Glutamatergic neuron (in vitro differentiated cells): ENCODE results near the gene KRT37. TPM values are rescaled to one million over a fixed set of nuclear protein-coding genes. Genes with fewer than 3 reads are reported as not detected.

ENCODE experiments used
- DNase-seq: peaks from one replicate; pipeline ENCODE4 v3.0.0; 2022
- H3K27ac Mint-ChIP-seq: one replicate; pipeline ENCODE4 v1.8.0; 2020; ENCODE audit warnings: mild to moderate bottlenecking, mixed read lengths, inconsistent platforms; ENCODE audit not compliant: unreplicated experiment
- H3K27me3 Mint-ChIP-seq: one replicate; pipeline ENCODE4 v1.8.0; 2020; ENCODE audit warnings: mild to moderate bottlenecking, moderate library complexity, mixed read lengths, inconsistent platforms; ENCODE audit not compliant: unreplicated experiment
- H3K36me3 Mint-ChIP-seq: one replicate; pipeline ENCODE4 v1.8.0; 2020; ENCODE audit warnings: mild to moderate bottlenecking, mixed read lengths, inconsistent platforms; ENCODE audit not compliant: unreplicated experiment
- H3K4me1 Mint-ChIP-seq: one replicate; pipeline ENCODE4 v1.8.0; 2020; ENCODE audit warnings: mild to moderate bottlenecking, low read depth, mixed read lengths, inconsistent platforms; ENCODE audit not compliant: unreplicated experiment
- H3K4me3 Mint-ChIP-seq: one replicate; pipeline ENCODE4 v1.8.0; 2020; ENCODE audit warnings: mild to moderate bottlenecking, mixed read lengths, inconsistent platforms; ENCODE audit not compliant: unreplicated experiment
- H3K9me3 Mint-ChIP-seq: one replicate; pipeline ENCODE4 v1.8.0; 2020; ENCODE audit warnings: mild to moderate bottlenecking, moderate library complexity, mixed read lengths, inconsistent platforms; ENCODE audit not compliant: unreplicated experiment
- total RNA-seq: library from RNA; stranded (reverse); fragmentation: NEBNext Ultra II Directional; extraction: Animal tissue kit (Norgen Biotek cat#: 25700); gene quantifications from one replicate; pipeline ENCODE4 v1.2.1, GENCODE V29; 2021; ENCODE audit not compliant: unreplicated experiment
- TF ChIP-seq, protein P1 (sequence below): fragments of 200-600 bp; sonication (generic); IDR thresholded peaks from one replicate; pipeline ENCODE4 v1.5.0; 2021; ENCODE audit not compliant: partially characterized antibody, unreplicated experiment

The KRT37 gene
- total RNA-seq, 1 donor from 2014 or later = not detected

DNA sequence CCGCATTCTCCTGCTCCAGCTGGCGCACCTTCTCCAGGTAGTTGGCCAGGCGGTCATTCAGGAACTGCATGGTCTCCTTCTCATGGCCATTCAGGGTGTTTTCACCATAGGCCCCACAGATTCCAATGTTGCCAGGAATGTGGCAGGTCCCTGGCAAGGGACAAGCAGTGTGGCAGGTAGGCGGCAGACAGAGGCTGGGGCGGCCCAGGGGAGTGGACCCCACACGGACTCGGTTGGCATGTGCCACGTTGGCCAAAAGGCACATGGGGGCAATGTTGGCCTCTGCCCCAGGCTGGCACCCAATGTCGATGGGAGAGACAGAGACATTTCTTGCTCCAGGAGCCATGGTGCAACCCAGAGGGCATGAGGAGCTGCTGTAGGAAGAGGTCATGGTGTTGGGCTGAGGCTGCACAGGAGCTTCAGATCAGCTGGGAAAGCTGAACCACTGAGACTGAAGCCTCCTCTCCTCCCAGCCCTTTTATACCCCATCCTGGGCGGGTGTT, 16.2 kb upstream of the KRT37 start, which contains the start of gene KRT38:
Gene KRT38 (minus strand): TSS at position 453 of the 503 bp plus-strand sequence. CDS start 62 bp downstream, at position 391.
- H3K27me3 Mint-ChIP-seq = no peaks in the 10 kb centered on the region
- no peak for DNase-seq
- TF ChIP-seq, protein P1, sequence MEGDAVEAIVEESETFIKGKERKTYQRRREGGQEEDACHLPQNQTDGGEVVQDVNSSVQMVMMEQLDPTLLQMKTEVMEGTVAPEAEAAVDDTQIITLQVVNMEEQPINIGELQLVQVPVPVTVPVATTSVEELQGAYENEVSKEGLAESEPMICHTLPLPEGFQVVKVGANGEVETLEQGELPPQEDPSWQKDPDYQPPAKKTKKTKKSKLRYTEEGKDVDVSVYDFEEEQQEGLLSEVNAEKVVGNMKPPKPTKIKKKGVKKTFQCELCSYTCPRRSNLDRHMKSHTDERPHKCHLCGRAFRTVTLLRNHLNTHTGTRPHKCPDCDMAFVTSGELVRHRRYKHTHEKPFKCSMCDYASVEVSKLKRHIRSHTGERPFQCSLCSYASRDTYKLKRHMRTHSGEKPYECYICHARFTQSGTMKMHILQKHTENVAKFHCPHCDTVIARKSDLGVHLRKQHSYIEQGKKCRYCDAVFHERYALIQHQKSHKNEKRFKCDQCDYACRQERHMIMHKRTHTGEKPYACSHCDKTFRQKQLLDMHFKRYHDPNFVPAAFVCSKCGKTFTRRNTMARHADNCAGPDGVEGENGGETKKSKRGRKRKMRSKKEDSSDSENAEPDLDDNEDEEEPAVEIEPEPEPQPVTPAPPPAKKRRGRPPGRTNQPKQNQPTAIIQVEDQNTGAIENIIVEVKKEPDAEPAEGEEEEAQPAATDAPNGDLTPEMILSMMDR = no peak
- no peak within 1 kb of the TSS for H3K27ac Mint-ChIP-seq
- no peaks in the 10 kb centered on the region for H3K9me3 Mint-ChIP-seq
- H3K4me3 Mint-ChIP-seq = no peak within 1 kb of the TSS
- no peaks in the 10 kb centered on the region for H3K4me1 Mint-ChIP-seq
- H3K36me3 Mint-ChIP-seq = no peaks in the 10 kb centered on the region

DNA sequence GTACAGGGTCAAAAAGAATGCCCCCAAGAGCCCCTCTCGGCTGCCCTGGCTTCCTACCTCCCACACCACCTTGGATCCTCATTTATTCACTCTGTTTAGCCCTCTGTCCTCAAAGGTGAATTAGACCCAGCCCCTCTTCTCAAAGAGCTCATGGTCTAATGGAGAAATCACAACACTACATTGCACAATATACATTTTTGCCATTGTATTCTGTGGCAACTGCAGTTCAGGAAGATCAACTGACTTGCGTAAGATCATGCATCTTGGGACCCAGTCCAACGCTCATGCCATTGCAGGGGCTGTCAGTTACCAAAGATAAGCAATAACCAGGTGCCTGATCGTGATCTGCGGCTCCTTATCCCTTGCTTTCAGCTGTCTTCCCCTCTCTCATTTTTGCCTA, 15.0 kb upstream of the KRT37 start:
- Mint-ChIP-seq H3K36me3 (no peaks in the 10 kb centered on the region), H3K27me3 (no peaks in the 10 kb centered on the region), H3K9me3 (no peaks in the 10 kb centered on the region), H3K4me1 (no peaks in the 10 kb centered on the region), H3K27ac (no peak overlapping the region), H3K4me3 (no peak overlapping the region)
- DNase-seq = no peak
- TF ChIP-seq, protein P1 = no peak

DNA sequence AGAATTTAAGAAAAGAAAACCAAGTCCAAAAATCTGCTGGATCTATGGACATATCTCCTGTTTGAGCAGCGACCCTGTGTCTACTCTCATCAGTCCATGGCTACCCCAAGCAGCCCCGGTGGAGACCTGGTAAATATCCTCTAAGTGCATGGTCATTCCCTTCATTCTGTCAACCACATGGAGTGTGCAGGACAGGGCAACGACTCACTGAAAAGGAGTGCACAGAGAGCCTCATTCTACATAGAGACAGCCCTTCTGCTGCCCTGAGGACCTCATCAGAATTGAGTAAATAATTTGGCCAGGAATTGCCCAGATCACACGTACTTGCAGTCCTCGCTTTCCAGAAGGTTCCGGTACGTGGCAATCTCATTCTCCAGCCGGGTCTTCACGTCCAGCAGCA, 13.4 kb upstream of the KRT37 start:
- no peaks in the 10 kb centered on the region for H3K36me3 Mint-ChIP-seq
- H3K9me3 Mint-ChIP-seq = no peaks in the 10 kb centered on the region
- no peak overlapping the region for H3K27ac Mint-ChIP-seq
- no peak overlapping the region for H3K4me3 Mint-ChIP-seq
- H3K27me3 Mint-ChIP-seq = no peaks in the 10 kb centered on the region
- TF ChIP-seq, protein P1 = no peak
- H3K4me1 Mint-ChIP-seq = no peaks in the 10 kb centered on the region
- DNase-seq = no peak

DNA sequence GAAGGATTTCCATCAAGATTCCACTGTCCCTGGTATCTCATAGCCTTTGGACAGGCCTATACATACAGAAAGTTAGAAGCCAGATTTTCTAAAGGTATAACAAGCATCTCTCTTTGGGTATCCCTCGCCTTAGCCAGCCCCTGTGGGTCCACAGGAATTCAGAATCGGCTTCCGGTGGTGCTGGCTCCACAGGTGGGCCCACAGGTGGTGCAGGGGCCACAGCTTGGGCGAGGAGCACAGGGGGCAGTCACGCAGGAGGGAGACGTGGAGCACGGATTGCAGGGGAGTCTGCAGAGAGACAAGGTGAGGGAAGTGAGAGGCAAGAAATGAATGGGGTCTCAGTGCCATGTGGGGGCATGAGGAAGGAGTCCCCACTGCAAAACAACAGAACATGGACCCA, 12.9 kb upstream of the KRT37 start:
- Mint-ChIP-seq H3K4me1 (no peaks in the 10 kb centered on the region), H3K27me3 (no peaks in the 10 kb centered on the region), H3K9me3 (no peaks in the 10 kb centered on the region), H3K36me3 (no peaks in the 10 kb centered on the region), H3K27ac (no peak overlapping the region), H3K4me3 (no peak overlapping the region)
- TF ChIP-seq, protein P1 = no peak
- DNase-seq = no peak

DNA sequence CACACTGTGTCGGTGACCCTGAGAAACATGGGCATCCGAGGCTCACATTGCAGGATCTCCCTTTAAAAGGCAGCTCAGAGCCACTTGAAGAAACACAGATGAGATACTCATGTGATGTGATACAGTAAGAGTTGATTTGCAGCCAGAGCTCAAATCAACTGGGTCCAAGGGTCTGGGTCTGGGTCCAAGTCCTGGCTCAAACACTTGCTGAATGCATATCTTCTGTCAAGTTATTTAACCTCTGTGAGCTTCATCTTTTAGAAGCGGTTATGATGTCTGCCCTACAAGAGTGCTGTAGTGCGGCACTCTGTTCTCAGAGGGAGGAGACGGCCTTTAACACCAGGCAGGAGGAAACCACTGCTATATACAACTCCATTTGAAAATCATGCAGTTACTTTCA, 10.0 kb upstream of the KRT37 start:
- H3K36me3 Mint-ChIP-seq = no peaks in the 10 kb centered on the region
- H3K4me3 Mint-ChIP-seq = no peak overlapping the region
- no peaks in the 10 kb centered on the region for H3K4me1 Mint-ChIP-seq
- no peaks in the 10 kb centered on the region for H3K9me3 Mint-ChIP-seq
- H3K27me3 Mint-ChIP-seq = no peaks in the 10 kb centered on the region
- TF ChIP-seq, protein P1 = no peak
- no peak overlapping the region for H3K27ac Mint-ChIP-seq
- DNase-seq = no peak
